B cell (primary cell): ENCODE measurements around the gene KAZN. TPM values are rescaled to one million over a fixed set of nuclear protein-coding genes. Genes with fewer than 3 reads are reported as not detected.

Experiments used
- ATAC-seq: fragments of 200-7000 bp; cut with Tn5 transposase; one replicate; pipeline ENCODE4 v1.10.0; 2021; ENCODE audit warnings: low read depth, mild to moderate bottlenecking, moderate number of reproducible peaks, moderate library complexity
- CTCF ChIA-PET: fragments of 350-600 bp; sonication (Branson Sonifier 250); formaldehyde crosslinking; loops from one replicate; lab custom pipeline; 2021; ENCODE audit warnings: antibody characterized with exemption, inconsistent platforms; lab: Charles Lee
- POLR2A ChIA-PET: fragments of 350-600 bp; sonication (Branson Sonifier 250); formaldehyde crosslinking; loops from one replicate; lab custom pipeline; 2021; ENCODE audit warnings: antibody characterized with exemption; lab: Charles Lee
- DNase-seq: peaks from one replicate; pipeline ENCODE4 v3.0.0; 2013
- H2AFZ ChIP-seq: 2 replicates; pipeline ENCODE4 v1.6.1; 2012; ENCODE audit warnings: mild to moderate bottlenecking, low read depth, low read length; ENCODE audit not compliant: insufficient read depth, poor library complexity, severe bottlenecking
- H3K27ac ChIP-seq, 2 donors: 1 replicate in 1 of 2; 2 replicates in 1 of 2; pipeline ENCODE4 v1.5.1; 2012 to 2013; ENCODE audit warnings: low read length in 2 of 2, mild to moderate bottlenecking in 2 of 2, moderate library complexity in 1 of 2
- H3K27me3 ChIP-seq, 4 experiments: fragments of 200-600 bp in 1 of 4; sonication (generic) in 1 of 4; replicated peaks in 1 of 4; 1 replicate in 2 of 4; 2 replicates in 2 of 4; pipeline versions ENCODE4 v1.6.1 to v1.7.0; 2013 to 2016; ENCODE audit warnings: low read length in 3 of 4, mild to moderate bottlenecking in 2 of 4, mixed read lengths in 1 of 4, moderate library complexity in 1 of 4; ENCODE audit not compliant: insufficient read depth in 4 of 4, control insufficient read depth in 3 of 4; ENCODE audit errors: control extremely low read depth in 1 of 4
- H3K36me3 ChIP-seq, 2 experiments: replicated peaks in 1 of 2; 1 replicate in 1 of 2; 2 replicates in 1 of 2; pipeline versions ENCODE4 v1.6.1 to v1.7.1; 2013; ENCODE audit warnings: low read length in 1 of 2; ENCODE audit not compliant: insufficient read depth in 2 of 2, control insufficient read depth in 1 of 2; ENCODE audit errors: control extremely low read depth in 1 of 2, extremely low read depth in 1 of 2
- H3K4me1 ChIP-seq, 2 donors: fragments of 200-600 bp in 1 of 2; sonication (generic) in 1 of 2; 1 replicate in 1 of 2; 2 replicates in 1 of 2; pipeline versions ENCODE4 v1.5.1 to v1.6.1; 2013 to 2017; ENCODE audit warnings: low read length in 2 of 2; ENCODE audit not compliant: control insufficient read depth in 2 of 2, insufficient read depth in 2 of 2
- H3K4me2 ChIP-seq: replicated peaks from 2 replicates; pipeline ENCODE3; 2012; ENCODE audit warnings: mild to moderate bottlenecking, low read depth, low read length; ENCODE audit not compliant: poor library complexity, severe bottlenecking
- H3K4me3 ChIP-seq, 5 experiments: fragments of 200-600 bp in 1 of 5; sonication (generic) in 1 of 5; 1 replicate in 3 of 5; 2 replicates in 2 of 5; pipeline versions ENCODE4 v1.5.1 to v1.7.0; 2011 to 2016; ENCODE audit warnings: low read length in 4 of 5, mild to moderate bottlenecking in 4 of 5, low read depth in 2 of 5, control low read depth in 1 of 5, moderate library complexity in 1 of 5; ENCODE audit not compliant: insufficient read depth in 1 of 5; ENCODE audit errors: control extremely low read depth in 1 of 5, extremely low read depth in 1 of 5
- H3K79me2 ChIP-seq: fragments of 200-600 bp; sonication (generic); one replicate; pipeline ENCODE4 v1.6.0; 2016; ENCODE audit warnings: low read length; ENCODE audit not compliant: control insufficient read depth, insufficient read depth
- H3K9ac ChIP-seq: fragments of 200-600 bp; sonication (generic); 2 replicates; pipeline ENCODE4 v1.6.1; 2017; ENCODE audit warnings: mild to moderate bottlenecking, low read length, moderate library complexity
- H3K9me3 ChIP-seq, 3 donors: one replicate each; pipeline versions ENCODE4 v1.6.1 to v1.7.1; 2013; ENCODE audit warnings: low read length in 2 of 3; ENCODE audit not compliant: control insufficient read depth in 2 of 3, insufficient read depth in 1 of 3; ENCODE audit errors: control extremely low read depth in 1 of 3
- H4K20me1 ChIP-seq: 2 replicates; pipeline ENCODE4 v1.6.0; 2012; ENCODE audit warnings: mild to moderate bottlenecking, low read length; ENCODE audit not compliant: insufficient read depth, control insufficient read depth, poor library complexity, severe bottlenecking
- H3K27ac Mint-ChIP-seq: one replicate; pipeline ENCODE4 v1.8.0; 2021; ENCODE audit warnings: mixed read lengths
- H3K27me3 Mint-ChIP-seq: one replicate; pipeline ENCODE4 v1.8.0; 2021; ENCODE audit warnings: mixed read lengths
- H3K4me1 Mint-ChIP-seq: one replicate; pipeline ENCODE4 v1.8.0; 2021; ENCODE audit warnings: mixed read lengths
- H3K4me3 Mint-ChIP-seq: one replicate; pipeline ENCODE4 v1.8.0; 2021; ENCODE audit warnings: mixed read lengths
- H3K9me3 Mint-ChIP-seq: one replicate; pipeline ENCODE4 v1.8.0; 2022; ENCODE audit warnings: mixed read lengths; ENCODE audit not compliant: insufficient read depth
- EZH2 ChIP-seq: IDR thresholded peaks from 2 replicates; pipeline ENCODE4 v1.6.1; 2012; ENCODE audit warnings: borderline replicate concordance, low read depth, mild to moderate bottlenecking, moderate library complexity, low read length; ENCODE audit not compliant: insufficient read depth, poor library complexity, severe bottlenecking
- WGBS: methylation state at CpG from one replicate; pipeline ENCODE4 v1.1.5; 2013; ENCODE audit warnings: missing lambda C conversion rate; ENCODE audit not compliant: insufficient coverage; 5-methylcytosine and 5-hydroxymethylcytosine counted together
- intact Hi-C: fragments of 100-400 bp; cut with micrococcal nuclease; formaldehyde crosslinking; loops from one replicate; pipeline ENCODE4 v1.10.0; 2022
- polyA plus RNA-seq: library from polyadenylated mRNA; depleted of rRNA; stranded (reverse); fragments of >200 nt; gene quantifications from 2 replicates; pipeline ENCODE4 v1.2.3, GENCODE V29; 2012
- total RNA-seq, 2 donors: library from RNA; stranded (reverse); fragments of 120-200 nt in 1 of 2; gene quantifications; 1 replicate in 1 of 2; 2 replicates in 1 of 2; pipeline versions ENCODE4 v1.2.3 to v1.2.4, GENCODE V29; 2013 to 2022
- TF ChIP-seq, protein P1 (sequence below): fragments of 200-600 bp; IDR thresholded peaks from one replicate; pipeline ENCODE4 v1.8.0; 2022; ENCODE audit warnings: antibody characterized with exemption, mild to moderate bottlenecking

KAZN gene
- total and polyA plus RNA-seq, 2 donors (not counting 1 experiment from before 2014, with no cell fraction given): 0.13 to 0.39 TPM

DNA sequence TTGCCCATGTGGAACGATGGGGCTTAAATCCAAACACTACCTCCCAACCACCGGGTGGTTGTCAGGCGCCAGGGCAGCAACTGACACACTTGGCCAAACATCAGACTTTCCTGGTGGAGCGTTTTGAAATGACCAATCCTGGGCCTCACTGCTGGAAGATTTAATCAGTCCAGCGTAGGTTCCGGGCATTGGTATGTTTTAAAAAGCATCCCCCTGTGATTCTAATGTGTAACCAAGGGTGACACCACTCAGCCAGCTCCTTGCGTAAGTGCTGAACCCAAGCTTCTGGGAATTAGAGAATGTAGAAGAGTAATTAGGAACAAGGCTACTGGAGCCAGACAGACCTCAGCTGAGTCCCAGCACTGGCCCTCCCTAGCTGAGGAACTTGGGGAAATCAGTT lies 44.8 kb upstream of the KAZN start:
- POLR2A ChIA-PET: no interaction called here
- H3K9me3 ChIP-seq: no peaks in the 10 kb centered on the region
- H3K27me3 ChIP-seq: peaks cover 0 to 2% (median 0%) of the 10 kb centered on the region in 4 experiments
- TF ChIP-seq, protein P1, sequence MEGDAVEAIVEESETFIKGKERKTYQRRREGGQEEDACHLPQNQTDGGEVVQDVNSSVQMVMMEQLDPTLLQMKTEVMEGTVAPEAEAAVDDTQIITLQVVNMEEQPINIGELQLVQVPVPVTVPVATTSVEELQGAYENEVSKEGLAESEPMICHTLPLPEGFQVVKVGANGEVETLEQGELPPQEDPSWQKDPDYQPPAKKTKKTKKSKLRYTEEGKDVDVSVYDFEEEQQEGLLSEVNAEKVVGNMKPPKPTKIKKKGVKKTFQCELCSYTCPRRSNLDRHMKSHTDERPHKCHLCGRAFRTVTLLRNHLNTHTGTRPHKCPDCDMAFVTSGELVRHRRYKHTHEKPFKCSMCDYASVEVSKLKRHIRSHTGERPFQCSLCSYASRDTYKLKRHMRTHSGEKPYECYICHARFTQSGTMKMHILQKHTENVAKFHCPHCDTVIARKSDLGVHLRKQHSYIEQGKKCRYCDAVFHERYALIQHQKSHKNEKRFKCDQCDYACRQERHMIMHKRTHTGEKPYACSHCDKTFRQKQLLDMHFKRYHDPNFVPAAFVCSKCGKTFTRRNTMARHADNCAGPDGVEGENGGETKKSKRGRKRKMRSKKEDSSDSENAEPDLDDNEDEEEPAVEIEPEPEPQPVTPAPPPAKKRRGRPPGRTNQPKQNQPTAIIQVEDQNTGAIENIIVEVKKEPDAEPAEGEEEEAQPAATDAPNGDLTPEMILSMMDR: no peak
- H3K27ac ChIP-seq: no peak overlapping the region
- no peaks in the 10 kb centered on the region for H4K20me1 ChIP-seq
- H3K79me2 ChIP-seq: no peaks in the 10 kb centered on the region
- no peak overlapping the region for H3K4me2 ChIP-seq
- no peak for ATAC-seq
- H3K9ac ChIP-seq: no peak overlapping the region
- no peaks in the 10 kb centered on the region for H3K4me1 ChIP-seq
- no peak overlapping the region for H3K4me3 ChIP-seq
- WGBS: 93% methylated on average over 5 of the region's 7 CpGs
- no peak for DNase-seq
- no peaks in the 10 kb centered on the region for H3K36me3 ChIP-seq
- intact Hi-C loops: no loop called here
- CTCF ChIA-PET: no interaction called here
- H3K9me3 Mint-ChIP-seq: no peaks in the 10 kb centered on the region
- no peaks in the 10 kb centered on the region for H3K4me1 Mint-ChIP-seq
- H3K4me3 Mint-ChIP-seq: no peak overlapping the region
- H3K27me3 Mint-ChIP-seq: peaks cover 44% of the 10 kb centered on the region
- H3K27ac Mint-ChIP-seq: no peak overlapping the region
- H2AFZ ChIP-seq: no peak overlapping the region

DNA sequence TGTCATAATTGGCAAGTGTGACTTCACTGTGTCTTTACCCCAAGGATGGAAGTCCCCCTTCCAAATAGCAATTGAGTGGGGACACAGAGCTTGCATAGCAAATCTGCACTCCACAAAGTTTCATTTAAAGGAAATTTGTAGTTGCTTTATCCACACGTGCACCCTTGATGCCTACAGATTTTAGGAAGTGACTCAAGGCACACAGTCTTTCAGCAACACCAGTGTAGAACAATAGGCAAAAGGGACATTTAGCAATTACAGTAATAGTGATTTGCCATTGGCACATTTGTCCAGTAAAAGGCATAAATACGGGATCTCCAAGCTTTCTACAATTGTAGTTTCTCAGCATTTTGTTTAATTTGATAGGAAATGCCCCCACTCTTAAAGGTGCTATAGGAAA lies 43.4 kb upstream of the KAZN start:
- Mint-ChIP-seq H3K4me3 (no peak overlapping the region), H3K27me3 (peaks cover 46% of the 10 kb centered on the region), H3K4me1 (no peaks in the 10 kb centered on the region), H3K27ac (no peak overlapping the region), H3K9me3 (no peaks in the 10 kb centered on the region)
- peaks cover 0 to 2% (median 0%) of the 10 kb centered on the region in 4 experiments for H3K27me3 ChIP-seq
- ATAC-seq (no peak), DNase-seq (no peak)
- intact Hi-C loops: no loop called here
- H3K9me3 ChIP-seq: no peaks in the 10 kb centered on the region
- ChIA-PET CTCF (no interaction called here), POLR2A (no interaction called here)
- H2AFZ ChIP-seq: no peak overlapping the region
- H3K4me2 ChIP-seq: no peak overlapping the region
- no peak overlapping the region for H3K4me3 ChIP-seq
- H3K9ac ChIP-seq: no peak overlapping the region
- H3K79me2 ChIP-seq: no peaks in the 10 kb centered on the region
- H3K4me1 ChIP-seq: no peaks in the 10 kb centered on the region
- no peaks in the 10 kb centered on the region for H4K20me1 ChIP-seq
- H3K36me3 ChIP-seq: no peaks in the 10 kb centered on the region
- no peak overlapping the region for H3K27ac ChIP-seq
- TF ChIP-seq EZH2: no peak
- TF ChIP-seq, protein P1: no peak
- 0% methylated on average over 1 of the region's 2 CpGs for WGBS
